Ovary (tissue), 9 donors: ENCODE data around the gene PIGU. TPM values are rescaled to one million over a fixed set of nuclear protein-coding genes. Genes with fewer than 3 reads are reported as not detected.

Experiments used
- DNase-seq, 5 donors: peaks; one replicate each; pipeline ENCODE4 v3.0.0-alpha.2; 2019 to 2020
- H3K27ac ChIP-seq, 2 donors: fragments of 200-600 bp; one replicate each; pipeline versions ENCODE4 v1.5.1 to v1.8.0; 2019 to 2022
- H3K27me3 ChIP-seq: fragments of 200-600 bp; one replicate; pipeline ENCODE4 v1.8.0; 2022
- H3K36me3 ChIP-seq: fragments of 200-600 bp; sonication (generic); one replicate; pipeline ENCODE4 v1.5.1; 2019
- H3K4me1 ChIP-seq: one replicate; pipeline ENCODE4 v1.8.1; 2013; ENCODE audit warnings: mild to moderate bottlenecking, moderate library complexity; ENCODE audit not compliant: insufficient read depth
- H3K4me3 ChIP-seq: fragments of 200-600 bp; sonication (generic); one replicate; pipeline ENCODE4 v1.5.1; 2017
- H3K9me3 ChIP-seq, 2 donors: fragments of 200-600 bp in 1 of 2; sonication (generic) in 1 of 2; one replicate each; pipeline versions ENCODE4 v1.5.1 to v1.8.1; 2013 to 2019; ENCODE audit warnings: mild to moderate bottlenecking in 1 of 2, moderate library complexity in 1 of 2
- CTCF ChIP-seq, 3 donors: fragments of 450-650 bp in 2 of 3; fragments of 200-600 bp in 1 of 3; IDR thresholded peaks; one replicate each; pipeline versions ENCODE4 v1.5.1 to v1.8.0; 2016 to 2022; ENCODE audit warnings: antibody characterized with exemption in 3 of 3, mild to moderate bottlenecking in 1 of 3
- EP300 ChIP-seq: sonication (generic); formaldehyde crosslinking; IDR thresholded peaks from one replicate; pipeline ENCODE4 v1.6.1; 2017; ENCODE audit warnings: antibody characterized with exemption
- POLR2A ChIP-seq: fragments of 450-650 bp; IDR thresholded peaks from one replicate; pipeline ENCODE4 v1.6.1; 2017; ENCODE audit warnings: antibody characterized with exemption, mild to moderate bottlenecking, moderate library complexity
- WGBS, 3 donors: extraction: QIAGEN DNeasy Blood & Tissue Kit in 1 of 3; methylation state at CpG; one replicate each; pipeline versions ENCODE4 v1.1.5 to v1.1.7; 2013 to 2017; 5-methylcytosine and 5-hydroxymethylcytosine counted together
- intact Hi-C, 4 donors: fragments of 100-400 bp; cut with DNase I; formaldehyde crosslinking; loops; one replicate each; pipeline versions ENCODE4 v1.11.0 to v1.15.1; 2022 to 2023
- polyA plus RNA-seq, 2 donors: library from polyadenylated mRNA; stranded (reverse); fragments of 200-250 nt in 1 of 2; fragments of 350-450 nt in 1 of 2; fragmentation: Illumina TruSeq in 1 of 2; extraction: RNeasy Lipid Tissue Mini Kit (QIAGEN cat#74804) in 1 of 2; gene quantifications; one replicate each; pipeline ENCODE4 v1.2.3, GENCODE V29; 2013 to 2014
- total RNA-seq, 7 donors: library from RNA; depleted of rRNA in 2 of 7; stranded (reverse); fragments of >200 nt in 2 of 7; fragmentation: NEBNext Ultra II Directional in 3 of 7; extraction: Animal tissue kit (Norgen Biotek cat#: 25700) in 3 of 7; gene quantifications; one replicate each; pipeline versions ENCODE4 v1.1.0 to v1.2.4, GENCODE V29; 2016 to 2023
- donor health status: DM: no; HTN: no; CAD: no; lungs with moderate emphysema.
- donor health status: DM: no; HTN: no; CAD: no.
- donor health status: Bipolar disorder and iron deficiency.
- donor health status: DM: yes; HTN: yes; CAD: no.
- donor health status: DM: no; HTN: no; CAD: no.
- donor health status: DM: yes; HTN: yes; CAD: no.

PIGU gene
- total and polyA plus RNA-seq, 9 donors, result 14.4 to 61.4 (median 20.9) TPM

DNA sequence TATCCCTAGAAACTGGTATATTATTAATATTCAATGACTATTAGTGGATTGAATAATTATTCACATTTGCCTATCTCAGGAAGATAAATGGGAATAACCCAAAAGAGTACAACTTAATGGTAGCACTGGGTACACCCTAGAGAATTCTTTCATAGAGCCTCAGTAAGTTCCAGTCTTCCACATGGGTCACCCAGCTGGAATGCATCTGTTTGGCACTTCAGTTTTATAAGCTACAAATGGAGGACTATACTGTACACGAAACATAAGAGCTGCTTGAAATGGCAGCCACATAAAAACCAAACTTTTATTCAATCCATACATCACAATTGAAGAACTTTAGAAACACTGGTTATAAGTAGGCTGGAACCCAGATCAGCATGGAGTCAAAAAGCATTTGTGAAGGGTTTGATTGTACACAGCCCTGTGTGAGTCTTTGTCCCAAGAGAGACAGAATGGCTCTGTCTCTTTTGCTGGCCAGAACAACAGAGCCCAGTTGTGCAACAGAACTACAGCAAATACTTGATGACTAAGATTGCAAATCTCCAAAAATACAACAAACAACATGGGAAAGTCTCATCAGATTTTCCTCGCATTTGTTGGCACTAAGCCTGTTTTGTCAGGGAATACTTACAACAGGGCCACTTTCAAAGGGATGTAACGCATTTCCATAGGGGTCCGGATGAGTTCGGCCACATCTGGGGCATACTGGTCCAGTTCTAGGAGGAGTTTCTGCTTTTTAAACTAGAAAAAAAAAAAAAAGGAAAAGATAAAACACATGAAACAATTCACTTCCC is 39.5 kb downstream of the PIGU start:
- DNase-seq, result no peak
- 78 to 88% (median 81%) methylated on average over 5 of the region's 5 CpGs for WGBS, 3 donors
- H3K27me3 ChIP-seq, result no peaks in the 10 kb centered on the region
- peaks cover 2% of the 10 kb centered on the region for H3K36me3 ChIP-seq
- H3K4me3 ChIP-seq, result no peak overlapping the region
- no peaks in the 10 kb centered on the region for H3K4me1 ChIP-seq
- H3K27ac ChIP-seq, result no peak overlapping the region
- intact Hi-C loops, result no loop called here
- no peak for TF ChIP-seq EP300
- no peak for TF ChIP-seq POLR2A
- TF ChIP-seq CTCF (IDR thresholded peaks at IDR 0.05), result no peak
- no peaks in the 10 kb centered on the region for H3K9me3 ChIP-seq

- Histone ChIP-seq H3K4me1 (no peaks in the 10 kb centered on the region), H3K36me3 (peaks cover 2% of the 10 kb centered on the region), H3K27ac (no peak overlapping the region), H3K4me3 (no peak overlapping the region), H3K27me3 (no peaks in the 10 kb centered on the region), H3K9me3 (no peaks in the 10 kb centered on the region)
- 39 to 51% (median 40%) methylated on average over 3 of the region's 3 CpGs for WGBS, 3 donors
- intact Hi-C loops, result no loop called here
- DNase-seq, result no peak
- no peak for TF ChIP-seq EP300
- TF ChIP-seq CTCF (IDR thresholded peaks at IDR 0.05), result no peak
- no peak for TF ChIP-seq POLR2A
These were observed 40.2 kb downstream of the PIGU start for GRCh38 chr20:34636648-34637047.

DNA sequence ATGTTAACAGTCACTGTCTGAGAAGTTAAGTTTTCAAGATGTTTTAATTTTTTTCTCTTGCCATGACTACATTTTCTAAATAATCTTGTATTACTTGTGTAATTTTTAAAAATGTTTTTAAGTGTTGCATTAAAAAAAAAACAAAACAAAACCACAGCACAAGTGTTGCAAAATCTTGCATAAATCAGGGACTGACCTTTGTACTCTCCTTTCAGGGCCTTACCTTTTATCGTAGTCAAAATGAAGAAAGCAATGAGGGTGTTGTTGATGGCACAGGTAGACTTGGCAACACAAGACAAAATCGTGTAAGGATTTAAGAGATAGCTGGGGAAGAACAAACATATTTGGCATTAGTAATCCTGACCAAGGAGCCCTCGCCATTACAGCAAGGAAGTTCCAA is 42.5 kb downstream of the PIGU start:
- intact Hi-C loops, result no loop called here
- H3K36me3 ChIP-seq, result peaks cover 2% of the 10 kb centered on the region
- H3K27ac ChIP-seq, result no peak overlapping the region

GRCh38 chr20:34632870-34633452 is 43.9 kb downstream of the PIGU start:
- H3K36me3 ChIP-seq, result peaks cover 2% of the 10 kb centered on the region
- TF ChIP-seq EP300 (no peak), POLR2A (no peak), CTCF (IDR thresholded peaks at IDR 0.05) (no peak)
- H3K9me3 ChIP-seq, result no peaks in the 10 kb centered on the region
- H3K27me3 ChIP-seq, result no peaks in the 10 kb centered on the region
- intact Hi-C loops, result no loop called here
- H3K4me3 ChIP-seq, result no peak overlapping the region
- no peaks in the 10 kb centered on the region for H3K4me1 ChIP-seq
- DNase-seq, result no peak
- 76 to 97% (median 96%) methylated on average over 3 of the region's 3 CpGs for WGBS, 3 donors
- no peak overlapping the region for H3K27ac ChIP-seq

More for the DNA sequence above, 42.5 kb downstream of the PIGU start:
- 59 to 67% (median 60%) methylated on average over 3 of the region's 3 CpGs for WGBS, 3 donors
- DNase-seq, result no peak
- TF ChIP-seq POLR2A, result no peak
- TF ChIP-seq EP300, result no peak
- TF ChIP-seq CTCF (IDR thresholded peaks at IDR 0.05), result no peak
- no peak overlapping the region for H3K4me3 ChIP-seq
- no peaks in the 10 kb centered on the region for H3K9me3 ChIP-seq
- no peaks in the 10 kb centered on the region for H3K27me3 ChIP-seq
- H3K4me1 ChIP-seq, result no peaks in the 10 kb centered on the region
